Measurements from ENCODE around the gene PRPF19.

- TF ChIP-seq, protein P1, sequence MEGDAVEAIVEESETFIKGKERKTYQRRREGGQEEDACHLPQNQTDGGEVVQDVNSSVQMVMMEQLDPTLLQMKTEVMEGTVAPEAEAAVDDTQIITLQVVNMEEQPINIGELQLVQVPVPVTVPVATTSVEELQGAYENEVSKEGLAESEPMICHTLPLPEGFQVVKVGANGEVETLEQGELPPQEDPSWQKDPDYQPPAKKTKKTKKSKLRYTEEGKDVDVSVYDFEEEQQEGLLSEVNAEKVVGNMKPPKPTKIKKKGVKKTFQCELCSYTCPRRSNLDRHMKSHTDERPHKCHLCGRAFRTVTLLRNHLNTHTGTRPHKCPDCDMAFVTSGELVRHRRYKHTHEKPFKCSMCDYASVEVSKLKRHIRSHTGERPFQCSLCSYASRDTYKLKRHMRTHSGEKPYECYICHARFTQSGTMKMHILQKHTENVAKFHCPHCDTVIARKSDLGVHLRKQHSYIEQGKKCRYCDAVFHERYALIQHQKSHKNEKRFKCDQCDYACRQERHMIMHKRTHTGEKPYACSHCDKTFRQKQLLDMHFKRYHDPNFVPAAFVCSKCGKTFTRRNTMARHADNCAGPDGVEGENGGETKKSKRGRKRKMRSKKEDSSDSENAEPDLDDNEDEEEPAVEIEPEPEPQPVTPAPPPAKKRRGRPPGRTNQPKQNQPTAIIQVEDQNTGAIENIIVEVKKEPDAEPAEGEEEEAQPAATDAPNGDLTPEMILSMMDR (IDR thresholded peaks at IDR 0.05), result no peak
- no peak for TF ChIP-seq POLR2A (IDR thresholded peaks at IDR 0.05)
Observed at GRCh38 chr11:60948250-60948649, 41.9 kb upstream of the PRPF19 start.
